Heart left ventricle (tissue), 16 donors: ENCODE data around the gene YDJC. TPM values are rescaled to one million over a fixed set of nuclear protein-coding genes. Genes with fewer than 3 reads are reported as not detected.
"Not testable (repeated sequence)": the region's sequence is repeated elsewhere in the genome, so short reads cannot be mapped to it uniquely, and the experiment has no call there.

Experiments
- ATAC-seq, 4 donors: fragments of 200-7000 bp; cut with Tn5 transposase; one replicate each; pipeline ENCODE4 v1.9.1; 2020 to 2022; ENCODE audit warnings: moderate library complexity in 4 of 4, mild to moderate bottlenecking in 3 of 4, moderate number of reproducible peaks in 1 of 4
- DNase-seq, 5 donors: peaks; one replicate each; pipeline ENCODE4 v3.0.0-alpha.2; 2020
- H3K27ac ChIP-seq, 12 donors: fragments of 200-600 bp; sonication (generic) in 4 of 12; one replicate each; pipeline versions ENCODE4 v1.5.0 to v1.8.0; 2016 to 2022; ENCODE audit warnings: mild to moderate bottlenecking in 2 of 12
- H3K27me3 ChIP-seq, 9 donors: fragments of 200-600 bp; sonication (generic) in 2 of 9; one replicate each; pipeline versions ENCODE4 v1.5.1 to v1.8.0; 2016 to 2022; ENCODE audit warnings: mild to moderate bottlenecking in 3 of 9
- H3K36me3 ChIP-seq, 9 donors: fragments of 200-600 bp; sonication (generic) in 2 of 9; one replicate each; pipeline versions ENCODE4 v1.5.0 to v1.8.0; 2018 to 2022; ENCODE audit warnings: mild to moderate bottlenecking in 2 of 9
- H3K4me1 ChIP-seq, 12 donors: fragments of 200-600 bp; sonication (generic) in 4 of 12; one replicate each; pipeline versions ENCODE4 v1.5.0 to v1.8.0; 2016 to 2022; ENCODE audit warnings: mild to moderate bottlenecking in 3 of 12
- H3K4me3 ChIP-seq, 12 donors: fragments of 200-600 bp; sonication (generic) in 4 of 12; one replicate each; pipeline versions ENCODE4 v1.5.0 to v1.8.0; 2017 to 2022; ENCODE audit warnings: mild to moderate bottlenecking in 9 of 12, moderate library complexity in 4 of 12
- H3K9me3 ChIP-seq, 12 donors: fragments of 200-600 bp; sonication (generic) in 4 of 12; one replicate each; pipeline versions ENCODE4 v1.5.0 to v1.8.0; 2016 to 2022; ENCODE audit warnings: mild to moderate bottlenecking in 1 of 12
- CTCF ChIP-seq, 12 donors: fragments of 200-600 bp; sonication (generic) in 4 of 12; IDR thresholded peaks; one replicate each; pipeline versions ENCODE4 v1.5.0 to v1.8.0; 2018 to 2022; ENCODE audit warnings: antibody characterized with exemption in 12 of 12, mild to moderate bottlenecking in 5 of 12
- POLR2A ChIP-seq, 2 donors: fragments of 450-650 bp; IDR thresholded peaks; one replicate each; pipeline ENCODE4 v1.6.1; 2017; ENCODE audit warnings: antibody characterized with exemption in 2 of 2, mild to moderate bottlenecking in 2 of 2, moderate library complexity in 2 of 2
- WGBS, 4 donors: extraction: QIAGEN DNeasy Blood & Tissue Kit in 2 of 4; methylation state at CpG; one replicate each; pipeline versions ENCODE4 v1.1.5 to v1.1.7; 2013 to 2018; 5-methylcytosine and 5-hydroxymethylcytosine counted together
- intact Hi-C, 10 donors: fragments of 100-400 bp; cut with DNase I; formaldehyde crosslinking; loops; one replicate each; pipeline versions ENCODE4 v1.11.1 to v1.14.2; 2022
- polyA plus RNA-seq, 2 donors: library from polyadenylated mRNA; stranded (reverse); fragments of 200-250 nt; gene quantifications; one replicate each; pipeline ENCODE4 v1.2.3, GENCODE V29; 2013
- total RNA-seq, 9 donors: library from RNA; depleted of rRNA in 2 of 9; stranded (reverse); fragments of >200 nt in 2 of 9; fragmentation: NEBNext Ultra II Directional in 3 of 9; extraction: Animal tissue kit (Norgen Biotek cat#: 25700) in 3 of 9; gene quantifications; one replicate each; pipeline versions ENCODE4 v1.1.0 to v1.2.4, GENCODE V29; 2016 to 2023
- donor health status: ischemic (EF 13 %, LVEDD 7.1; RV severe dilation, severe dysfunction).
- donor health status: healthy with polysubstance abuse.
- donor health status: DM: no; HTN: yes; CAD: no.
- donor health status: DM: no; HTN: no; CAD: no.
- donor health status: ischemic (EF 25% LVEDD 6.9; RV normal size, moderate dysfunction).
- donor health status: ischemic (EF 25% LVEDD 5.7; RV mildly dilated, moderate dysfunction).
- donor health status: healthy.
- donor health status: DM: yes; HTN: yes; CAD: no.
- donor health status: ischemic (EF 35%, LVEDD 5.7; RV mildly dilated, moderate dysfunction).
- donor health status: nonischemic (EF 11% LVEDD 7.7; RV severe dilation, severe dysfunction).
- donor health status: DM: yes; HTN: yes; CAD: no.
- donor health status: PGD.
- donor health status: ischemic (EF 29% LVEDD 5.4; RV normal size, mild dysfunction).
- donor health status: nonischemic (EF 23%, LVEDD 6.1; RV moderate dilation, normal function).

YDJC gene
- total and polyA plus RNA-seq, 11 donors = 3.0 to 19.8 (median 5.5) TPM

- Histone ChIP-seq H3K4me1 (peaks cover 0 to 30% (median 14%) of the 10 kb centered on the region in 12 donors), H3K36me3 (peaks cover 0 to 36% (median 26%) of the 10 kb centered on the region in 9 donors), H3K4me3 (no peak overlapping the region), H3K27ac (no peak overlapping the region), H3K9me3 (no peaks in the 10 kb centered on the region), H3K27me3 (no peaks in the 10 kb centered on the region)
- ATAC-seq (no peak), DNase-seq (no peak)
- 87 to 89% (median 87%) methylated on average over 6 of the region's 6 CpGs for WGBS, 4 donors
- TF ChIP-seq CTCF (IDR thresholded peaks at IDR 0.05) (no peak), POLR2A (IDR thresholded peaks at IDR 0.05) (no peak)
- intact Hi-C loops = no loop called here
Measured at GRCh38 chr22:21599053-21599893, 30.5 kb downstream of the YDJC start.

- H3K9me3 ChIP-seq = no peaks in the 10 kb centered on the region
- WGBS, 4 donors = 86 to 94% (median 89%) methylated on average over 3 of the region's 3 CpGs
- no peak overlapping the region for H3K4me3 ChIP-seq
- ATAC-seq (no peak), DNase-seq (no peak)
- H3K27ac ChIP-seq = no peak overlapping the region
- H3K27me3 ChIP-seq = no peaks in the 10 kb centered on the region
- TF ChIP-seq CTCF (IDR thresholded peaks at IDR 0.05) (no peak), POLR2A (IDR thresholded peaks at IDR 0.05) (no peak)
- intact Hi-C loops = no loop called here
- H3K36me3 ChIP-seq = peaks cover 0 to 45% (median 35%) of the 10 kb centered on the region in 9 donors
- peaks cover 0 to 32% (median 21%) of the 10 kb centered on the region in 12 donors for H3K4me1 ChIP-seq
Measured at GRCh38 chr22:21598302-21598701, 31.5 kb downstream of the YDJC start.

GRCh38 chr22:21596356-21597135 lies 33.3 kb downstream of the YDJC start:
- intact Hi-C loops = not testable (repeated sequence)
- 95 to 97% (median 97%) methylated on average over 13 of the region's 13 CpGs for WGBS, 4 donors

GRCh38 chr22:21594865-21595452 lies 34.9 kb downstream of the YDJC start:
- Histone ChIP-seq H3K9me3 (no peaks in the 10 kb centered on the region), H3K27me3 (no peaks in the 10 kb centered on the region), H3K36me3 (peaks cover 0 to 53% (median 43%) of the 10 kb centered on the region in 9 donors), H3K27ac (peak overlapping the region in 5 of 12 donors; percentile 12 to 64 (median 23)), H3K4me1 (peaks cover 5 to 62% (median 45%) of the 10 kb centered on the region in 12 donors), H3K4me3 (no peak overlapping the region)
- ATAC-seq (peak; percentile 68 to 83 (median 76)), DNase-seq (peak in 2 of 5 donors; percentile 62 to 67)
- no peak for TF ChIP-seq POLR2A (IDR thresholded peaks at IDR 0.05)
- no peak for TF ChIP-seq CTCF (IDR thresholded peaks at IDR 0.05)
- 56 to 67% (median 60%) methylated on average over 5 of the region's 5 CpGs for WGBS, 4 donors
- intact Hi-C loops = loop anchor here in 1 of 10 donors (5.0 kb wide), 1 partner anchor 32 kb away; no protein-coding TSS in a partner anchor

More at GRCh38 chr22:21596356-21597135, 33.3 kb downstream of the YDJC start:
- Histone ChIP-seq H3K36me3 (peaks cover 0 to 53% (median 43%) of the 10 kb centered on the region in 9 donors), H3K4me1 (peaks cover 5 to 46% (median 30%) of the 10 kb centered on the region in 12 donors)
- not testable (repeated sequence) for H3K27ac ChIP-seq, H3K9me3 ChIP-seq, H3K4me3 ChIP-seq, DNase-seq, H3K27me3 ChIP-seq, ATAC-seq
